Measurements from ENCODE around the gene SH3BP5.
A peak's percentile ranks its signal among the peaks of the same experiment; 100 is the strongest.

The SH3BP5 gene

DNA sequence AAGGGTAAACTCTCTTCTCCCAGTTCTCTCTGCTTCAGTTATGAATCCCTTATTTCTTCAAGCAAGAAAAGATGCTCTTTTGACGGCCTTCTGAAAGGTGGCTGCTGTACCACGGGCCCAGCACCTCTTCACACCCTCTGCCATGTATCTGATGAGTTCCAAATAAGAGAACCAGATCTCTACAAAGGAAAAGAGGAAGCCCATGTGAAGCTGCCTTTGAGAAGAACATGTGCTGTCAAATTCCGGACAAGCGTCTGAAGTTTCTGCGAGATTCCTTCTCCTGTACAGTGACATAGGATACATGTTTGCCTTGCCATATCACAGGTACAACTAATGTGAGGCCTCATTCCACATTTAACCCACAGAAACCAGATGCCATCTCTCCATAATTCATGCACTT, 59.2 kb downstream of the SH3BP5 start:
- no peak for DNase-seq (ENCODE audit: low read depth)

DNA sequence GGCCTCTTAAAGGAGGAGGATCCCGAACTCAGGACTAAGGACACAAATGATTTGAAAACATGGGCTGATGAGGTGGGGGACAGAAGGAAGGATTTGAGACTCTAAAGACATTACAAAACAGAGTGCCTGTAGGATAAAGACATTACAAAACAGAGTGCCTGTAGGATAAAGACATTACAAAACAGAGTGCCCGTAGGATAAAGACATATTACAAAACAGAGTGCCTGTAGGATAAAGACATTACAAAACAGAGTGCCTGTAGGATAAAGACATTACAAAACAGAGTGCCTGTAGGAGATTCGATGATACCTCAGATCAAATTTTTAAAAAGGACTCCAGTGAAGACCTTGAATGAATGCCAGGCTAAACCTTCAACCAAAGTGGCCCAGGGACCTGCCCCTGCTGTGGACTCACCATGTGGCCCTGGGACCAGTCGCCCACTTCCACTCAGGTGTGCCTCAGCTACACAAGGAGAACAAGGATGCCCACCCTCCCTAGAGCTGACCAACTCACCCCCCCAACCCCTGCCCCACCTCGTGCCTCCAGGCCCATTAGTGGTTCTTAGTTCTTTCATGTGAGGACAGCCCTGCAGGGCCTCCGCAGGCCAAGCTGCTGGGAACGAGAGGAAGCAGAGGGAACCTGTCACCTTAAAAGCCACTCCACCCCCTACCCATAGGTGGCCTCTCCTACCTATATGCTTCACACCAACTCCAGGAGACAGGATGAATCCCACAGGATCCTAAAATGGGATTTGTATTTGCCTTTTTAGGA, 59.8 kb downstream of the SH3BP5 start:
- peak; percentile 69 for DNase-seq (ENCODE audit: low read depth)

DNA sequence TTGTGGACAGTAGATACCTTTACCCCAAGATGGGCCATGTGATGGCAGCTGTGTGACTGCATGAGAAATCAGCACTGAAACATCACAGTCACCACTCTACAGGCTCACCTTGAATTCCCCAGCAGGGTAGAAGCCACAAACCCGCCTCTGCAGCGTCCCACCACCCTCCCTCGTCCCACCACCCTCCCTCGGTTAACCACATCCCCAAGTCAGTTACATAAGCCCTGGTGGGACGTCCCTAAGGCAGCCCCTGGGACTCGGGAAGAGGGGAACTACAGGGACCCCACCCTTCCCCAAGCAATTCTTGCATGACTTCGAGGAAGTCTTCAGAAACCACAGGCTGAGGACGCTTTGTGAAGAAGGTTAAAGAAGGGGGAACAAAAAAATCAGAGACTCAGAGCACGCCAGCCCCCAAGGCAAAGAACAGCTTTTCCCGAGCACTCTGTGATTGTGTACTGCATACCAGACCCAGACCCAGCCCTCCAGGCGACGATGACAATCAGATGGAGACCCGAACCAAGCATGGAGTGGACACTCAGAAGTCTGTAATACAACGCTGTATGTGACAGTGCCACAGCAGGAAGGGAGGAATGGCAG, 60.5 kb downstream of the SH3BP5 start:
- DNase-seq (ENCODE audit: low read depth): no peak

DNA sequence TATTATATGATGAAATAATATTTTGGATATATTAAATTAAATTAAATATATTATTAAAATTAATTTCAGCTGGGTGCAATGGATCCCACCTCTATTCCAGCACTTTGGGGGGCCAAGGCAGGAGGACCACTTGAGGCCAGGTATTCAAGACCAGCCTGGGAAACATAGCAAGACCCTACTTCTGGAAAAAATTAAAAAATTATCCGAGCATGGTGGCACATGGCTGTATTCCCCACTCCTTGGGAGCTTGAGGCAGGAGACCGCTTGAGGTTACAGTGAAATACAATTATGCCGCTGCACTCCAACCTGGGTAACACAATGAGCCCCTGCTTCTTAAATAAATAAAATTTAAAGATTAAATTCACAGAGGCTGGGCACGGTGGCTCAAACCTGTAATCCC, 61.4 kb downstream of the SH3BP5 start:
- no peak for DNase-seq (ENCODE audit: low read depth)

DNA sequence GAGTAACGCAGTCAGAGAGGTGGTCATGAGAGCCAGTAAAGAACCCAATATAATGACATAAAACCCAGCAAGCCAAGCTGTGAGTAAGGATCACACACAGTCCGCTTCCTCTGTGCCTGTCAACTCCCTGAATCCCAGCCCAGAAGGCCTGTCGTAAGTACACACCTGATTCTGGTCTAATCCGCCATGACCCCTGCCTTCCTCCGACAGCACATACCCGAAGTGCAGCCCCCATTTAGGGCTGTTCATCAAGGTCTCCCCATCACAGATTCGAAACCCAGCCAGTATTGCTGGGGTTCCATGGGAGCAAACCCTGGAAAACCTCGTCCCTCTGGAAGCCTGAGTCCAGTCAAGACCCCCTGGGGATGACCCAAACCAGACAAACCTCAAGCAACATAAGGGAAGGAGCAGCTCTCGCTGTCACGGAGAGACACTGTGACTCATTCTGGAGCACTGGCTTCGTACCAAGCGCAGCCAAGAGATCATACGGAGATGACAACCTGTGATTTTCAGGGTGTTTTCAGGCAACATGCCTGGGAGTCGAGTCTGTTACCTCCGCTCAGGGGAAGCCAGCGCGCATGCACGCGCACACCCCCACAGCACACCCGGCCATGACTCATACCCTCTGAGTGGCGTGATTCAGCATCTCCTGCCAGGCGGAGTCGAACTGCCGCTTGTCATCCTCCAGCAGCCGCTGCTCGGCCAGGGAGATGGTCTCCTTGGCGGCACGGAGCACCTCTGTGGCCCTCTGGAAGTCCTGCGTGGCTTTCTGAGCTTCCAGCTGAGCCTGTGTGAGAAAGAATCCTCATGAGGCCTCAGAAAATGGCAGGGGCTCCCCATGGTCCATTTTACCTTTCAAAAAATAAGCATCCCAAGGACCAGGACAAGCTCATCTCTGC, 63.0 kb downstream of the SH3BP5 start:
- peak; percentile 94 for DNase-seq (ENCODE audit: low read depth)

DNA sequence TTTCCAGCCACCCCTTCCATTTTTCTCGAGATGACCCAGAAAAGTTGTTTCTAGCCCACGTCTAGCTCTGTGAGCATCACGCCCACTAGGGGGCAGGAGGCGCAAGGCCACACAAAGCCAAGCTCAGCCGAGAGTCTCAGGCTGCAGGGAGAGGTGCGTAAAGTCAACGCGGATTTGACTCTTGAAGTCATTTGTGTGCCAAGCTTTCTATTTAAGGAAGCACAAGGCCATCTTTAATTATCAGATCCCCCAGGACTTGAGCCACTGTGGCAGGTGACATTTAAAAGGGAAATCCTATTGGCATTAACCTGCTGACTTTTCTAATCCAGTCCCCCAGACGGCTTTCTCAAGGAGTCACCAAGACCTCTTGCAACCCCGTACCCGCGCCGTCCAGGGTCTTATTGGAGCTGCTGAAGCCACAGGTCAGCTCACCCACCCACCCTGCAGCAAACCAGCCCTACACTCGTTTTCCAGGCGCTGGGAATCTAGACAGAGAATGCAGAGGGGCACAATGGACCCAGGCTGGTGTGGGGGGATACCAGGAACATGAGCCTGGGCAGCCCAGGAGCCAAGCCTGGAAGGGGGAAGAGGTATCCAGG, 64.3 kb downstream of the SH3BP5 start:
- DNase-seq (ENCODE audit: low read depth): peak; percentile 77

DNA sequence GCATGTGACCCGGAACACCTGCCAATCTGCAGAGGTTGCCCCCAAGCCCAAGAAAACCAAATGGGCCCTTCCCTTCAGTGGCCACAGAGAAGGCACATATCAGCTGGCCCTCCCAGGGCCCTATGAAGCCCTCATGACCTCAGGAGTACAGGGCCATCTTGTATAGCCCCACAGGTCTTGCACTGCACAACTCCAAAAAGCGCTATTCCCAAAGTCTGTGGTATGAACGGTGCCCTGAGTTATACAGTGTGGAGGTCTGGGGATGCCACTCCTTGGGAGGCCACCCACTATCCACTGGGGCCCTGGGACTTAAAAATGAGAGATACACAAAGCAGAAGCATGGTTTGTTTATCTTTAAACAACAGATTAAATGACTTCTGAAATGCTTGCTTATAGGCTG, 64.9 kb downstream of the SH3BP5 start:
- no peak for DNase-seq (ENCODE audit: low read depth)

DNA sequence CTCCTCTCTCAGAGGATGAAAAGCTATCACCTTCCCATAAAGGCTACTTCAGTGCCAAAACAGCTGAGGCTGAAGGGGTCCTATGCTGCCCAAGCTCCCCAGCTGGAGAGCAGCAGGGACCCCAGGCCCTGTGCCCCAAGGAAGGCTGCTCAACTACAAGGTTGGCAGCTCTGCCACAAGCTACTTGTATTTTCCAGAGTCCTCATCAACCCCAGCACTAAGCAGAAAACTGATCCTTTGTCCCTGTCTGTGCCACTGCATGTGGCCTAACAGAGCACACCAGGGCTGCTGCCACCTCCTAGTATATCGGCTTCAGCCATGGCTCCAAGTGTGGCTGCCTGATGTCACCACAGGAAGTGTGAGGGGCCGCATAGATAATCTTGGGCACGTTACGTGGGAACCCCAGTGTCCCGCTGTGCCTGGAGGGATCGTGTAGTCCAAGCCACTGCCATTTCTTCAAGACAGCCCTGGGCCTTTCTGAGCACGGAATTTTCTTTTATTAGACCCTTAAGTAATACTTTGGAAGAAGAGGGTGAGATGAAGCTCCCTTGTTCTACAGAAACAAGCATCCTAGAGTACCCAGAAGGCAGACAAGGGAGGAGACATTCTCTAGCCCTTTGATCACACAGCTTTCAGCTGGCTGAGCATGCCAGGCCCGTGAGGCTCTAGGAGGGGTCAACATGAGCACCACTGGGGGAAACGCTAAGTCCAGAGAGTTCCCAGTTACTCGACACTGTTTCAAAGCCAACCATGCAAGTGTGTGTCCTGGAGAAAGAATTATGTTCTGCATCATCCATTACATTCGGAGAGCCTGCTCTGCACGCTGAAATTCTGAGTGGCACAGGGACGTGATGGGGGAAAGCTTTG, 65.6 kb downstream of the SH3BP5 start:
- DNase-seq (ENCODE audit: low read depth): no peak

DNA sequence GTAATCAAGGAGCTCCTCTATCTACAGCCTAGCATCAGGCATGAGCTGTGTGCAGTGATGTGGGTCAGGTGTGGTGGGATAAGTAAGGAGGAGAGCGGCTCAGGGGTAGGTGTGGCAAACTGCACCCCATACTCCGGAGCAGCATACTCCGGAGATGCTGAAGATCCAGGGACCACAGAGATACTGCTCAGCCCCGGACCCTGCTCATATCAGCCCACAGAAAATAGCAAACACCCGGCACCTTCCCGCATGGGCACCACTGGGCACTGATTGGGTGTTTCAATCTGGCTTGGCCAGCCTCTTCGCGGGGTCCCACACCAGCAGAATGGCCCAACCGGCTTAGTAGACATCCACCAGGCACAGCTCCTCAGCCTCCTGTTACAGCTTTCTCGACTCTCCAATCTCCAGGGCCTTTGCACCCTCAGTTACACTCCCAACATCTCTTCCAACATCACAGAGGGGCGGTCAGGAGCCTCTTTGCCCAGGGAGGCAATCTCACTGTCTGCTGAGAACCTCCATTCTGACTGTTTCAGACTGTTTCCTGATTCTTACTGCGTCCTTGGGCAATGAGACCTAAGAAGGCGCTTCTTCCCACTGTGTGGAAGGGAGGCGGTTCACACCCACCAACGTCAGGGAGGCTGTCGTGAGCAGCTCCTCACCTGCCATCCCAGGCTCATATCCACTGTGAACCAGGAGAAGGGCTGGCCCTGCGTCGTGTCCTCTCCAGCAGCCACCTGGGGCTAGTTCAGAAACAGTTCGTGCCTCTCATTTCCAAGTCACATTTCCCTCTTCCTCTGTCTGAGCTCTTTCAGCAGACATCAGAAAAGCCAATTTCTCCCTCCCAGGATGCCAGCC, 66.5 kb downstream of the SH3BP5 start:
- no peak for DNase-seq (ENCODE audit: low read depth)

DNA sequence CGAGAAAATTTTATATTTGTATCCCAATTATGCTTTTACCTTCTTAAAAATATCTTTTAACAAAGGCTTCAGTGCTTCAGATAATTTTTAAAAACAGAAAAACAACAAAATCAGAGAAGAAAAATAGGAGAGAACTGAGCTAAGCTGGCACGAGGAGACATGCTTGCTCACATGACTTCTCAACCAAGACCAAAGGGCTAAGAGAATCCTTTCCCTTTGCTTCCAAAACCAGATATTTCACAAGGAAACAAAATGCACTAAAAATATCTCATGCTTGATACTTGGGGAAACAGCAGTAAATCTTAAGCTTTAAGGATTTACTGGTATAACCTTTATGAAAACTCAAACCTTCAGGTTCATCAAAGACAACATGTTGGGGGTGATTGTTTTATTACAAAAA, 67.9 kb downstream of the SH3BP5 start:
- no peak for DNase-seq (ENCODE audit: low read depth)

DNA sequence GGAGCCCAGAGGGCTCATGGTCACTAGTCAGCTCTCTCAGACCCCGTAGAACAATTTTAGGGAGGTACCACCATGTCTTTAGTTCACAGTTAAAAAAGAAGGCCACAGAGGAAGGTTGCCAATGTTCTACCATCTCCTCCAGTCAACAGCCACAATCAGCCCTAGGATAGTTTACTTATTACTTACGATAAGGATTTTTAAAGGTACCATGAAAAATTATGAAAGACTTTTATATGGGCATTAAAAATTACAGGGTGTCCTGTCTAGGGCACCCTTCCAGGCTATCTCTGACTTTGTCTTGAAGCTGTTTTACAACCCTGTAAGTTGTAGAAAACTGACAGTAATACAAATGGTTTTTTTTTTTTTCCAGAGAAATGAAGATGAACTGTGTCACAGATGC, 68.5 kb downstream of the SH3BP5 start:
- no peak for DNase-seq (ENCODE audit: low read depth)

DNA sequence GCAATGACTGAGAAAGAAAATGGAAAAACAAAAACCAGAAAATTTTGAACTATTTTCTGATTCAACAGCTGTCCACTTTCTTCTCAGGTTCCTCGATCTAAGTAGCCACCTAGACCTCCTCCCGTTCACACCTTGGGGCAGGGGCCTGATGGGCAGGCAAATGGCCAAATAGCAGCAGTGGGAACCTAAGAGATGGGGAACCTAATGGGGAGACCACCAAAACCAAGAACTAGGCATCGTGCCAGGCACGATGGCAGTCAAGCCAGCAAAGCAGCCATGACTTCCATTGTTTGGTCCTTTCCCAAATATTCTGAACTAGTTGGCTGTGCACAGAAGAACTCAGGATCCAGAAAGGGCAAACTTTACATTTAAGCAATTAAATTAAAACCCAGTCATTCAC, 69.3 kb downstream of the SH3BP5 start:
- no peak for DNase-seq (ENCODE audit: low read depth)

DNA sequence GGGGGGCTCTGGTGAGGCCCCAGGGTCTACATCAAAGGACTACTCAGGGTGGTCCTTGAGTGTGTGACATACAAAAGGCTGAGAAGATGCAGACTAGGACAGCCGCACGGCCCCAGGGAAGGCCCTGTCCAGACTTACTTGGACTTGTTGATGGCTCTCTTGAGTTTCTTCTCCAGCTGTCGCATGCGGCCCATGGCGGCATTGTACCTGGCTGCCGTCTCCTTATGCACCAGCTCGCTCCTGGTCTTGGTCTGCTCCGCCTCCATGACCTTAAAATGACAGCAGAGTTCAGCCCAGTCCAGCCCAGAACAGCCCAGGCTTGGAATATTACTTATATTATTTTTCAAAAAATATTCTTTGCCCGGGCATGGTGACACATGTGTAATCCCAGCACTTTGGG, 70.4 kb downstream of the SH3BP5 start:
- no peak for DNase-seq (ENCODE audit: low read depth)

DNA sequence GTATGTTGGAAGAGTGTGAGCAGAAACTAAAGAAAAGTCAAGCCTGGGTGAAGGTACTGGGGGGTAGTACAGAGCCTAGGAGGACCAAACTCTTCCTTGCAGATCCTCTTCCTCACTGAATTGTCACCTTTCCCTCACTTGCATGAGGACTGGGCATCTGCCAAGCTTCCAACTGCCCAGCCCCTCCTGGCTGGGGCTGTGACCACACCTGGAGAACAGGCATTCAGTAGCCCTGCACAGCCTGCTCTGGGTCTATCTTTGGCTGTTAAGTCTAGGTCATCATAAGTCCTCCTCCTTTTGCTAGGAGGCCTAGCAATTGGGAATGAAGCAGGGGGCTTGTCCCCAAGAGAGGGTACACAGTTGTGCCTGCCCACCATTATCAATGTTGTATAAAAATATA, 71.1 kb downstream of the SH3BP5 start:
- no peak for DNase-seq (ENCODE audit: low read depth)

DNA sequence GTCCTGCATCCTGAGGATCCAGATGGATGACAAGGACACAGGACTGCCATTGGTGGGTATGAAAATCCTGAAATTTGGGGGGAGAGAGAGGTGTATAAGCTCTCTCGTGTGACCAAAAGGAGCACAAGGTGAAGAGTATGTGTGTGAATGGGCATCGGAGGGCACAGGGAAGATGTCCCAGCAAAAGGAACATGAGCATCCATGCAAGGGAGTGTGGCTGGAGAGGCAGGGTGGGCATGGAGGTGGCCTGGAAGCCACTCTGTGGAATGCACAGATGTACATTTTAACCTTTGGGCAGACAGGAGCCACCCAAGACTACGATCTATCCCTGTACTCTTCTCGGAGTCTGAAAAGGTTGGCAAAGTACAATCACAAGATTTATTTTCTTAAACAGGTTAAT, 71.9 kb downstream of the SH3BP5 start:
- DNase-seq (ENCODE audit: low read depth): no peak

DNA sequence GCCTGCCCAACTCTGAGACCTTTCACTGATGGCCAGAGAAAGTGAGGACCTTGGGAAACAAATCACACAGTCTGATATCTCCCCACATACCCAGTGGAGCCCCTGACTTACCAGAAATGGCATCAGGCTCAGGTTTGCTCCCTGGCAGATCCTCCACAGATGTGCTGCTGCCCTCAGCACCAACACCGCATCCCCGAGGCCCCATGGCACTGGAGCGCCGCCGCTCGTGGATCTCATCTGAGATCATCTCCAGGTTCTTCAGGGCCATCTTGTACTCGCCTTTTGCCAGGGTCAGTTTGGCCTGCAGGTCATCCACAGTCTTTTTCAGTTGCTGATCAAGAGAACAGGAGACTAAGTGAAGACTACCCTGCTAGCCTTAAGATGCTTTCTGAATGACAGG, 73.7 kb downstream of the SH3BP5 start:
- DNase-seq (ENCODE audit: low read depth): no peak

DNA sequence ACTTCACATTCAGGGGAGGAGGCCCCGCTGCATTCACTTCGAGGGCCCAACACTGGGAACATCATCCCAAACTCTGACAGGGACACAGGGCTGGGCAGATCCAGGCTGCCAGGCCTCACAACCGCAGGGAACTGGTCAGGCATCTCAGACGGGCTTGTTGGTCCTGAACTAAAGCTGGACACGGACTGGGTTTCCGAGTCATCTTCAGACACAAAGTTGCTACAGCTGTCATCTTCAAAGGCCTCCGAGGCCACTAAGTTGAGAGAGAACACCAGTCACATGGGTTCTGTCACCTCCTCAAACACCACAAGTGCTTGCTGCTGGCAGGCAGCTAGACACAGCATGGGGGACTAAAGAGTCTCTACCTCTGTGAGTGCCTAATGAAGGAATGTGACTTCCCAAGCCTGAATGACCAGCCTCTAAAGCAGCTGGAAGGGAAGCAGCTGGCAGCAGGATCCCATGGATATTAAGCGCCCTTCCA, 75.5 kb downstream of the SH3BP5 start:
- DNase-seq (ENCODE audit: low read depth): no peak

DNA sequence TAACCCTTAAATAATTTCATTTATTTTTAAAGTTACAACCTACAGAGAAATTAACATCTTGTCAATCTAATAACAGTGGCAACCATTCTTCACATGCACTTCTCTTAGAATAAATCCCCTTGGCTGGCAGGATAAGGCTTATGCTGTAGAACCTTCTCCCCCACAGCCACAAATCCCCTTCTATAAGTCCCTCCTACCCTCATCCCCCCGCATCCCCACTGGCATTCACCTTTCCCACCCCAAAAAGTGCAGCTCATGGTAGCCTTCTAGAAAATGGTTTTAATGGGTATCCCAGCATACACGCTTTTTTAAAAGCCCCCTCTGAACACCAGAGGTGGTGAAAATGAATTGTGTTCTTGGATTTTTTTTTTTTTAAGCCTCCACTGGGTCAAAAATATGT, 77.2 kb downstream of the SH3BP5 start:
- DNase-seq (ENCODE audit: low read depth): no peak

DNA sequence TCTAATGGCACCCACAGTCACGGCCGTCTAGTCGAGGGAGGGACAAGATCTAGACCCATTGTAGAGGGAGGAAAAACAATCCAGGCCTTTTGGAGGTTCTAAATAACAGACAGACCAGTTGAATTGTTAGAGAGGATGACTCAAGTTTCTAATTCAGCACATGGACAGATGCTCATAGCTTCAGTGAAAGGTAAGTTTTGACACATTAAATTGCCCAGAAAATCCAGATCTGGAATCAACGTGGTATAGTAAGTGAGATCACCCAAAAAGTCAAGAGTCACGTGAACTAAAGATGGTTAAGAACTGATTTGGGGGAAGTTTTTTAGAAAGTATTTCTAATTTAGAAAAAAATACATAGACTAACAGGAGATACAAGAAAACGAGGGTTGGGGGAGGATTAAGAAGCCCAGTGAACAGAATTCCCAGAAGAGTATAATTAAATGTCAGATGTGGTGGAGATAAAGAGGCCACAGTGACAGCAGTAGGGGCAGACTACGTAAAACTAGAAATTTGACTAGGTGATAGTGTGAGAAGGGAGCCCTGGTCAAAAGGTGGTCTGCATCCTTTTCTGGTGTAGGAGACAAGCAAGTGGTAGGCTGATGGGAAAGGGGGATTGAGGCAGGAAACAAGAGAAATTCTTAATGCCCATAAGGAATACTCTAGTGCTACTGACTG, 79.2 kb downstream of the SH3BP5 start:
- no peak for DNase-seq (ENCODE audit: low read depth)

DNA sequence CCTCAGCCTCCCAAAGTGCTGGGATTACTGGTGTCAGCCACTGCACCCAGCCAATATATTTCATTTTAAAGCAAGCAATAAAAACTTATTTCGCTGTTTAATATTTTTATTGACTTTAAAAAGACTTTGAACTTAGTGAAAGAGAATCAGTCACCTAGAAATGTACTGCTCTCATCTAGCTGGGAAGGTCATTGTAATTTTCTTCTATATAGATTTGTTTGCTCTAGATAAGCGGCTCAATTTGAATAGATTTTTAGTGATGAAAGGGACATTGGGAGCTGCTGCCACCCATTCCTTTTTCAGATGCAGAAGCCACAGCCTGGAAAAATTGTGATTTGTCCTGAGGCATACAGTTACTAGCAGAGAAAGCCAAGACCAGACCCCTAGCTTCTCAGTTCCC, 86.2 kb downstream of the SH3BP5 start:
- no peak for DNase-seq (ENCODE audit: low read depth)
